ENCODE data around the gene ERC2.

GRCh38 chr3:56113231-56113630, 355.0 kb downstream of the ERC2 start:
- no peak for TF ChIP-seq PRDM1 (tag by site-specific recombination; IDR thresholded peaks at IDR 0.05)
- no peak for TF ChIP-seq ZNF776 (tag by site-specific recombination; IDR thresholded peaks at IDR 0.05; ENCODE audit: borderline replicate concordance)
- TF ChIP-seq ZNF654 (tag by site-specific recombination; IDR thresholded peaks at IDR 0.05; ENCODE audit: low read depth), result no peak
- TF ChIP-seq, protein P1, sequence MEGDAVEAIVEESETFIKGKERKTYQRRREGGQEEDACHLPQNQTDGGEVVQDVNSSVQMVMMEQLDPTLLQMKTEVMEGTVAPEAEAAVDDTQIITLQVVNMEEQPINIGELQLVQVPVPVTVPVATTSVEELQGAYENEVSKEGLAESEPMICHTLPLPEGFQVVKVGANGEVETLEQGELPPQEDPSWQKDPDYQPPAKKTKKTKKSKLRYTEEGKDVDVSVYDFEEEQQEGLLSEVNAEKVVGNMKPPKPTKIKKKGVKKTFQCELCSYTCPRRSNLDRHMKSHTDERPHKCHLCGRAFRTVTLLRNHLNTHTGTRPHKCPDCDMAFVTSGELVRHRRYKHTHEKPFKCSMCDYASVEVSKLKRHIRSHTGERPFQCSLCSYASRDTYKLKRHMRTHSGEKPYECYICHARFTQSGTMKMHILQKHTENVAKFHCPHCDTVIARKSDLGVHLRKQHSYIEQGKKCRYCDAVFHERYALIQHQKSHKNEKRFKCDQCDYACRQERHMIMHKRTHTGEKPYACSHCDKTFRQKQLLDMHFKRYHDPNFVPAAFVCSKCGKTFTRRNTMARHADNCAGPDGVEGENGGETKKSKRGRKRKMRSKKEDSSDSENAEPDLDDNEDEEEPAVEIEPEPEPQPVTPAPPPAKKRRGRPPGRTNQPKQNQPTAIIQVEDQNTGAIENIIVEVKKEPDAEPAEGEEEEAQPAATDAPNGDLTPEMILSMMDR (tag by site-specific recombination; IDR thresholded peaks at IDR 0.05), result no peak
- TF ChIP-seq HIC1 (tag by site-specific recombination; IDR thresholded peaks at IDR 0.05), result no peak
- no peak for TF ChIP-seq ATF2 (tag by site-specific recombination; IDR thresholded peaks at IDR 0.05; ENCODE audit: low read depth)
- TF ChIP-seq ZNF664 (tag by site-specific recombination; IDR thresholded peaks at IDR 0.05), result no peak
- no peak for TF ChIP-seq SALL2 (tag by site-specific recombination; IDR thresholded peaks at IDR 0.05; ENCODE audit: borderline replicate concordance)

All from HEK293 (cell line).